Endodermal cell (in vitro differentiated cells): ENCODE results near the gene KRT3. TPM values are rescaled to one million over a fixed set of nuclear protein-coding genes. Genes with fewer than 3 reads are reported as not detected.

Experiments
- DNase-seq: peaks from one replicate; pipeline ENCODE4 v3.0.0-alpha.2; 2017
- H3K27ac ChIP-seq: 2 replicates; pipeline ENCODE4 v1.5.1; 2013; ENCODE audit warnings: mild to moderate bottlenecking, low read depth, low read length, moderate library complexity
- H3K27me3 ChIP-seq: 2 replicates; pipeline ENCODE4 v1.6.1; 2013; ENCODE audit warnings: mild to moderate bottlenecking, low read length, moderate library complexity; ENCODE audit not compliant: insufficient read depth, control insufficient read depth, poor library complexity, severe bottlenecking
- H3K36me3 ChIP-seq: 2 replicates; pipeline ENCODE4 v1.7.0; 2013; ENCODE audit warnings: mild to moderate bottlenecking, low read length, moderate library complexity; ENCODE audit not compliant: control insufficient read depth, insufficient read depth
- H3K4me1 ChIP-seq: one replicate; pipeline ENCODE4 v1.7.0; 2013; ENCODE audit warnings: low read length; ENCODE audit not compliant: control insufficient read depth, insufficient read depth
- H3K4me3 ChIP-seq: 2 replicates; pipeline ENCODE4 v1.5.1; 2013; ENCODE audit warnings: mild to moderate bottlenecking, low read length, moderate library complexity
- H3K9ac ChIP-seq: 2 replicates; pipeline ENCODE4 v1.6.1; 2013; ENCODE audit warnings: mild to moderate bottlenecking, low read length, moderate library complexity; ENCODE audit not compliant: poor library complexity, severe bottlenecking; ENCODE audit errors: extremely low read depth
- H3K9me3 ChIP-seq: 2 replicates; pipeline ENCODE4 v1.6.1; 2013; ENCODE audit warnings: mild to moderate bottlenecking, low read length, moderate library complexity; ENCODE audit not compliant: control insufficient read depth
- H3K27ac Mint-ChIP-seq: 2 replicates; pipeline ENCODE4 v1.8.0; 2020; ENCODE audit warnings: mixed read lengths
- H3K27me3 Mint-ChIP-seq: 2 replicates; pipeline ENCODE4 v1.8.0; 2021; ENCODE audit warnings: mild to moderate bottlenecking, mixed read lengths; ENCODE audit not compliant: insufficient read depth
- H3K36me3 Mint-ChIP-seq: 2 replicates; pipeline ENCODE4 v1.8.0; 2020; ENCODE audit warnings: low read depth, mixed read lengths
- H3K4me1 Mint-ChIP-seq: 2 replicates; pipeline ENCODE4 v1.8.0; 2020; ENCODE audit warnings: mixed read lengths
- H3K4me3 Mint-ChIP-seq: 2 replicates; pipeline ENCODE4 v1.8.0; 2020; ENCODE audit warnings: mild to moderate bottlenecking, moderate library complexity, mixed read lengths
- H3K9me3 Mint-ChIP-seq: 2 replicates; pipeline ENCODE4 v1.8.0; 2020; ENCODE audit warnings: mild to moderate bottlenecking, mixed read lengths
- WGBS, 2 experiments: methylation state at CpG; one replicate each; pipeline versions ENCODE4 v1.1.5 to v1.1.7; 2013; ENCODE audit warnings: missing lambda C conversion rate in 2 of 2, mixed read lengths in 1 of 2; ENCODE audit not compliant: insufficient coverage in 1 of 2, insufficient read length in 1 of 2; 5-methylcytosine and 5-hydroxymethylcytosine counted together
- total RNA-seq, 2 donors: library from RNA; stranded (reverse); fragmentation: NEBNext Ultra II Directional in 1 of 2; extraction: Animal tissue kit (Norgen Biotek cat#: 25700) in 1 of 2; gene quantifications; 2 replicates in 1 of 2; 3 replicates in 1 of 2; pipeline ENCODE4 v1.2.1, GENCODE V29; 2021
- TF ChIP-seq, protein P1 (sequence below): fragments of 200-600 bp; sonication (generic); conservative IDR thresholded peaks from 2 replicates; pipeline ENCODE4 v1.5.0; 2021; ENCODE audit warnings: antibody characterized with exemption, mild to moderate bottlenecking

Gene KRT3
- total RNA-seq, 2 donors from 2014 or later, result not detected

DNA sequence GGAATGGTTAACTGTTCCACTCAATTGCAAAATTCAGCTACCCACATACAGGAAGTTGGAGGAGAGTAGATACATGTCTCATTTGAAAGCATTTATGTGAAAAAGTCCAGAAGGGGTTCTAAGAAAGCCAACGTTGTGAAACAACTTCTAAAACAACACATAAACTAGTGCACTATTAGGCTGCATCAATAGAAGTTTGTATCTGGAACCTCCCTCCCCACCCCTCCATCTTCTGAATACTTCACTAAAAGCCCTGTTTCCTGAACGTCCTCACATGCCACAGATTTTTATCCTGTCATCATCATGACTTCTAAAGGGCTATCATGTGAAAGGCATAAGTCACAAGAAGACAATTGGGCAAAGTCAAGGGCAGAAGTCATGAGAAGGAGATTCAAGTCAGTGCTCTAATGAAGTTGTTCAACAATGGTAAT is 32.7 kb upstream of the KRT3 start:
- no peak for DNase-seq
- Mint-ChIP-seq H3K27me3 (peaks cover 11% of the 10 kb centered on the region), H3K4me1 (peaks cover 8% of the 10 kb centered on the region), H3K36me3 (no peaks in the 10 kb centered on the region), H3K4me3 (no peak overlapping the region), H3K9me3 (no peaks in the 10 kb centered on the region), H3K27ac (no peak overlapping the region)
- Histone ChIP-seq H3K4me3 (no peak overlapping the region), H3K9ac (no peak overlapping the region), H3K9me3 (no peaks in the 10 kb centered on the region), H3K4me1 (no peaks in the 10 kb centered on the region), H3K27me3 (no peaks in the 10 kb centered on the region), H3K36me3 (no peaks in the 10 kb centered on the region), H3K27ac (no peak overlapping the region)
- TF ChIP-seq, protein P1, sequence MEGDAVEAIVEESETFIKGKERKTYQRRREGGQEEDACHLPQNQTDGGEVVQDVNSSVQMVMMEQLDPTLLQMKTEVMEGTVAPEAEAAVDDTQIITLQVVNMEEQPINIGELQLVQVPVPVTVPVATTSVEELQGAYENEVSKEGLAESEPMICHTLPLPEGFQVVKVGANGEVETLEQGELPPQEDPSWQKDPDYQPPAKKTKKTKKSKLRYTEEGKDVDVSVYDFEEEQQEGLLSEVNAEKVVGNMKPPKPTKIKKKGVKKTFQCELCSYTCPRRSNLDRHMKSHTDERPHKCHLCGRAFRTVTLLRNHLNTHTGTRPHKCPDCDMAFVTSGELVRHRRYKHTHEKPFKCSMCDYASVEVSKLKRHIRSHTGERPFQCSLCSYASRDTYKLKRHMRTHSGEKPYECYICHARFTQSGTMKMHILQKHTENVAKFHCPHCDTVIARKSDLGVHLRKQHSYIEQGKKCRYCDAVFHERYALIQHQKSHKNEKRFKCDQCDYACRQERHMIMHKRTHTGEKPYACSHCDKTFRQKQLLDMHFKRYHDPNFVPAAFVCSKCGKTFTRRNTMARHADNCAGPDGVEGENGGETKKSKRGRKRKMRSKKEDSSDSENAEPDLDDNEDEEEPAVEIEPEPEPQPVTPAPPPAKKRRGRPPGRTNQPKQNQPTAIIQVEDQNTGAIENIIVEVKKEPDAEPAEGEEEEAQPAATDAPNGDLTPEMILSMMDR, result no peak
- 57 to 82% methylated on average over 2 of the region's 2 CpGs for WGBS, 2 experiments

DNA sequence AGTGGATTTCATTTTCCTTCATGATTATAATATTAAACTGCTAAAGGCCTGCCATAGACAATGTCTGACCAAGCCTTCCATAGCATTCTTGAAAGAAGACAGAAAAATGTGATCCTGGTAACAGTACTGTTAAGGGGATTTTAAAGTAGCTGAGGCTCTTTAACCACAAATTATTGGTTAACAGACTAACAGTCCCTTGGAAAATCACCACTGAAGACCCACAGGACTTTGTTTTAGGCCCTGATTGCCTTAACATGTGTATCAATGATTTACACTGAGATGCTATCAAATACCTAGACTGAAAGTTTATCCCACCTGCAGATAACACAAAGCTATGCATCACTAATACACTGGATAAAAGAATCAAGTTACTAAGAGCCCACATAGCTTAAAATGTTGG is 32.2 kb upstream of the KRT3 start:
- no peak overlapping the region for H3K27ac ChIP-seq
- H3K27me3 Mint-ChIP-seq, result peaks cover 11% of the 10 kb centered on the region
- no peak overlapping the region for H3K9ac ChIP-seq
- no peaks in the 10 kb centered on the region for H3K36me3 Mint-ChIP-seq
- H3K4me3 ChIP-seq, result no peak overlapping the region
- DNase-seq, result no peak
- TF ChIP-seq, protein P1, result no peak
- no peaks in the 10 kb centered on the region for H3K4me1 ChIP-seq
- H3K4me3 Mint-ChIP-seq, result no peak overlapping the region
- no peaks in the 10 kb centered on the region for H3K9me3 ChIP-seq
- H3K36me3 ChIP-seq, result no peaks in the 10 kb centered on the region
- H3K9me3 Mint-ChIP-seq, result no peaks in the 10 kb centered on the region
- no peaks in the 10 kb centered on the region for H3K27me3 ChIP-seq
- no peak overlapping the region for H3K27ac Mint-ChIP-seq
- peaks cover 8% of the 10 kb centered on the region for H3K4me1 Mint-ChIP-seq

DNA sequence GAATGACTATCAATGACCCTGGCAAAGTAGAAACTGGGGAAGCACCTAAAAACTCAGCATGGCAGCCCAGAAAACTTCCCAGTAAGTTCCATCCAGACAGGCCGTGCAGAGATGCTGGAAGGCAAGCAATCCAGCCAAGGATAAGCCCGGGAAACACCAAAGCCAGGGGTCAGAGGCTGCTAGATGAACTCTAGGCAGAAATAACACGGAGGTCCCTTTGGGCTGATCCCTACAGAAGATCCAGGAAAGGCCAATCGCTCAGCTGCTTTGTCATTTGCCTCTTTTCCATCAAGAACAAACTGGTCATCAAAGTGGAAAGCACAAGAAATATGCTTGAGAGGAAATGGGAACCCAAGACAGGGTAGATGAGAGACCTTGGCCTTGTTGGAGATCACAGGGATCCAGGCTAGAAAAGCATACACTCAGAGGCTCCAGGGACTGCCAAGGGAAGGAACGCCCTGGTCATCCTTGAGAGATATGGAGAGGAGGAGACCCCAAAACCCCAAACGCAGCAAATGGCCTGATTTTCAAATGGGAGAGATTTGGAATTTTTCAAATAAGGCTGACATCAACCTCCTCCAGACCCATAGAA is 31.7 kb upstream of the KRT3 start:
- H3K36me3 ChIP-seq, result no peaks in the 10 kb centered on the region
- H3K27me3 ChIP-seq, result no peaks in the 10 kb centered on the region
- Mint-ChIP-seq H3K27me3 (peaks cover 11% of the 10 kb centered on the region), H3K4me1 (peaks cover 8% of the 10 kb centered on the region), H3K36me3 (no peaks in the 10 kb centered on the region), H3K4me3 (no peak overlapping the region), H3K9me3 (no peaks in the 10 kb centered on the region), H3K27ac (no peak overlapping the region)
- WGBS, 2 experiments, result 92 to 93% methylated on average over 6 of the region's 6 CpGs
- TF ChIP-seq, protein P1, result no peak
- no peak for DNase-seq
- no peak overlapping the region for H3K27ac ChIP-seq
- H3K4me3 ChIP-seq, result no peak overlapping the region
- H3K9me3 ChIP-seq, result no peaks in the 10 kb centered on the region
- no peaks in the 10 kb centered on the region for H3K4me1 ChIP-seq
- no peak overlapping the region for H3K9ac ChIP-seq
